Testis (tissue), 3 donors: ENCODE measurements around the gene HERC2. TPM values are rescaled to one million over a fixed set of nuclear protein-coding genes. Genes with fewer than 3 reads are reported as not detected.

Source experiments
- DNase-seq: peaks from one replicate; pipeline ENCODE4 v3.0.0-alpha.2; 2019
- H3K27ac ChIP-seq, 2 donors: fragments of 200-600 bp; sonication (generic); one replicate each; pipeline ENCODE4 v1.5.1; 2019
- H3K27me3 ChIP-seq: fragments of 200-600 bp; sonication (generic); one replicate; pipeline ENCODE4 v1.5.1; 2019
- H3K36me3 ChIP-seq: fragments of 200-600 bp; sonication (generic); one replicate; pipeline ENCODE4 v1.5.1; 2017; ENCODE audit warnings: low read depth; ENCODE audit errors: missing control alignments
- H3K4me1 ChIP-seq: fragments of 200-600 bp; sonication (generic); one replicate; pipeline ENCODE4 v1.5.1; 2019
- H3K4me3 ChIP-seq, 2 donors: fragments of 200-600 bp; sonication (generic); one replicate each; pipeline ENCODE4 v1.5.1; 2017 to 2019
- H3K9me3 ChIP-seq: fragments of 200-600 bp; sonication (generic); one replicate; pipeline ENCODE4 v1.5.1; 2017
- CTCF ChIP-seq, 3 experiments: fragments of 450-650 bp in 2 of 3; fragments of 200-600 bp in 1 of 3; sonication (generic) in 1 of 3; IDR thresholded peaks; one replicate each; pipeline ENCODE4 v1.5.1; 2016 to 2019; ENCODE audit warnings: antibody characterized with exemption in 3 of 3, mild to moderate bottlenecking in 2 of 3, moderate library complexity in 1 of 3
- POLR2A ChIP-seq: fragments of 450-650 bp; IDR thresholded peaks from one replicate; pipeline ENCODE4 v1.6.1; 2017; ENCODE audit warnings: antibody characterized with exemption, mild to moderate bottlenecking, moderate library complexity
- WGBS, 2 donors: methylation state at CpG; one replicate each; pipeline ENCODE4 v1.1.5; 2018; 5-methylcytosine and 5-hydroxymethylcytosine counted together
- intact Hi-C: fragments of 100-400 bp; cut with DNase I; formaldehyde crosslinking; loops from one replicate; pipeline ENCODE4 v1.15.1; 2023; ENCODE audit warnings: low total_unique reads
- polyA plus RNA-seq: library from polyadenylated mRNA; stranded (reverse); fragments of 350-450 nt; fragmentation: Illumina TruSeq; extraction: RNeasy Lipid Tissue Mini Kit (QIAGEN cat#74804); gene quantifications from one replicate; pipeline ENCODE4 v1.2.3, GENCODE V29; 2014; ENCODE audit warnings: low read depth, low replicate concordance; ENCODE audit not compliant: insufficient read depth
- total RNA-seq, 2 donors: library from RNA; depleted of rRNA; stranded (reverse); fragments of >200 nt; gene quantifications; one replicate each; pipeline ENCODE4 v1.2.3, GENCODE V29; 2016

HERC2 gene
- total and polyA plus RNA-seq, 3 donors from 2014 or later: 45.6 to 113 (median 78.2) TPM

- Histone ChIP-seq H3K4me1 (peaks cover 20% of the 10 kb centered on the region), H3K27ac (peak overlapping the region in 1 of 2 donors; percentile 62), H3K27me3 (no peaks in the 10 kb centered on the region), H3K9me3 (no peaks in the 10 kb centered on the region), H3K36me3 (no peaks in the 10 kb centered on the region), H3K4me3 (peak overlapping the region; percentile 22 to 49)
- DNase-seq: no peak
- intact Hi-C loops: no loop called here
- 3 to 7% methylated on average over 10 to 16 of the region's 16 CpGs for WGBS, 2 donors
- no peak for TF ChIP-seq POLR2A
- no peak for TF ChIP-seq CTCF (IDR thresholded peaks at IDR 0.05)
Measured at GRCh38 chr15:28099555-28100140, 222.3 kb downstream of the HERC2 start.

- peak; percentile 90 for DNase-seq
- Histone ChIP-seq H3K27ac (peak within 1 kb of the TSS in 1 of 2 donors; percentile 62), H3K4me3 (peak within 1 kb of the TSS; percentile 22 to 49), H3K36me3 (no peaks in the 10 kb centered on the region), H3K9me3 (no peaks in the 10 kb centered on the region), H3K27me3 (no peaks in the 10 kb centered on the region), H3K4me1 (peaks cover 21% of the 10 kb centered on the region)
- intact Hi-C loops: no loop called here
- 4 to 12% methylated on average over 14 to 52 of the region's 52 CpGs for WGBS, 2 donors
- no peak for TF ChIP-seq POLR2A
- no peak for TF ChIP-seq CTCF (IDR thresholded peaks at IDR 0.05)
Measured at GRCh38 chr15:28098766-28099554, 223.0 kb downstream of the HERC2 start, which contains the start of gene OCA2. OCA2 (minus strand) TSS chr15:28099315; CDS start chr15:28081874, 17,441 bp downstream.

- H3K36me3 ChIP-seq: no peaks in the 10 kb centered on the region
- H3K4me1 ChIP-seq: peaks cover 21% of the 10 kb centered on the region
- H3K27ac ChIP-seq: no peak overlapping the region
- intact Hi-C loops: no loop called here
- no peak for TF ChIP-seq POLR2A
- WGBS, 2 donors: 36 to 45% methylated on average over 11 of the region's 11 CpGs
- no peaks in the 10 kb centered on the region for H3K9me3 ChIP-seq
- peak overlapping the region in 1 of 2 donors; percentile 49 for H3K4me3 ChIP-seq
- DNase-seq: no peak
- H3K27me3 ChIP-seq: no peaks in the 10 kb centered on the region
Measured at GRCh38 chr15:28098360-28098765, 223.6 kb downstream of the HERC2 start.

- WGBS, 2 donors: 49 to 62% methylated on average over 5 of the region's 5 CpGs
- no peaks in the 10 kb centered on the region for H3K27me3 ChIP-seq
Measured at GRCh38 chr15:28097656-28098359, 224.2 kb downstream of the HERC2 start.

More at GRCh38 chr15:28097656-28098359, 224.2 kb downstream of the HERC2 start:
- no peak for DNase-seq
- intact Hi-C loops: no loop called here
- Histone ChIP-seq H3K4me1 (peaks cover 21% of the 10 kb centered on the region), H3K4me3 (no peak overlapping the region), H3K9me3 (no peaks in the 10 kb centered on the region), H3K36me3 (no peaks in the 10 kb centered on the region), H3K27ac (no peak overlapping the region)
- no peak for TF ChIP-seq CTCF (IDR thresholded peaks at IDR 0.05)
- TF ChIP-seq POLR2A: no peak
